HepG2 (cell line): ENCODE data around the gene ZFR2.

Experiments used
- NFKB2 ChIP-seq: sonication (generic); formaldehyde crosslinking; IDR thresholded peaks from 2 replicates; pipeline ENCODE4 v1.4.0; 2020; ENCODE audit warnings: missing genetic modification reagents, borderline replicate concordance
- POLR2A ChIP-seq, 2 experiments: IDR thresholded peaks; 2 replicates each; pipeline ENCODE4 v1.6.1; 2011; ENCODE audit warnings: low read depth in 2 of 2, low read length in 2 of 2, mild to moderate bottlenecking in 1 of 2, moderate library complexity in 1 of 2; ENCODE audit not compliant: insufficient read depth in 1 of 2
- POLR2AphosphoS5 ChIP-seq: IDR thresholded peaks from 2 replicates; pipeline ENCODE4 v1.6.1; 2012; ENCODE audit warnings: low read depth, low read length
- SUZ12 ChIP-seq: fragments of 150-350 bp; IDR thresholded peaks from 2 replicates; pipeline ENCODE4 v1.6.1; 2014; ENCODE audit warnings: low read depth, low read length
- ZNF260 ChIP-seq: sonication (generic); formaldehyde crosslinking; IDR thresholded peaks from 2 replicates; pipeline ENCODE4 v1.4.0; 2020; ENCODE audit warnings: missing genetic modification reagents, low read depth, mild to moderate bottlenecking, borderline replicate concordance
- ZNF333 ChIP-seq: sonication (generic); formaldehyde crosslinking; IDR thresholded peaks from 2 replicates; pipeline ENCODE4 v1.4.0; 2020; ENCODE audit warnings: mild to moderate bottlenecking, missing genetic modification reagents, borderline replicate concordance
- TF ChIP-seq, protein P1 (sequence below): IDR thresholded peaks from 2 replicates; pipeline ENCODE4 v1.6.1; 2016; ENCODE audit warnings: low read depth, control low read depth
- TF ChIP-seq, protein P2 (sequence below): sonication (generic); formaldehyde crosslinking; IDR thresholded peaks from 2 replicates; pipeline ENCODE4 v1.5.0; 2020; ENCODE audit warnings: mild to moderate bottlenecking, missing genetic modification reagents, moderate library complexity
- TF ChIP-seq, protein P3 (sequence below): sonication (generic); formaldehyde crosslinking; IDR thresholded peaks from 2 replicates; pipeline ENCODE4 v1.8.1; 2023; ENCODE audit warnings: mild to moderate bottlenecking, moderate library complexity, missing genetic modification reagents

DNA sequence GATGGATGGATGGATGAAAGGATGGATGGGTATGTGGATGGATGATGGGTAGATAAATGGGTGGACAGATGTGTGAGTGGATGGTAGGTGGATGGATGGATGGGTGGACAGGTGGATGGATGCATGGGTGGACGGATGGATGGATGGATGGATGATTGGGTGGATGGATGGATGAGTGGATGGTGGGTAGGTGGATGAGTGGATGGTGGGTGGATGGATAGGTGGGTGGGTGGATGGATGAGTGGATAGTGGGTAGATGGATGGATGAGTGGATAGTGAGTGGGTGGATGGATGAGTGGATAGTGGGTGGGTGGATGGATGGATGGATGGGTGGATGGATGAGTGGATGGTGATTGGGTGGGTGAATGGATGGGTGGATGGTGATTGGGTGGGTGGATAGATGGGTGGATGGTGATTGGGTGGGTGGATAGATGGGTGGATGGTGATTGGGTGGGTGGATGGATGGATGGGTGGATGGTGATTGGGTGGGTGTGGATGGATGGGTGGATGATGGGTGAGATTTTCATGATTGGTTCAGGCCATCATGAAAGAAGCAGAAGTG lies 92.3 kb downstream of the ZFR2 start:
- TF ChIP-seq, protein P1, sequence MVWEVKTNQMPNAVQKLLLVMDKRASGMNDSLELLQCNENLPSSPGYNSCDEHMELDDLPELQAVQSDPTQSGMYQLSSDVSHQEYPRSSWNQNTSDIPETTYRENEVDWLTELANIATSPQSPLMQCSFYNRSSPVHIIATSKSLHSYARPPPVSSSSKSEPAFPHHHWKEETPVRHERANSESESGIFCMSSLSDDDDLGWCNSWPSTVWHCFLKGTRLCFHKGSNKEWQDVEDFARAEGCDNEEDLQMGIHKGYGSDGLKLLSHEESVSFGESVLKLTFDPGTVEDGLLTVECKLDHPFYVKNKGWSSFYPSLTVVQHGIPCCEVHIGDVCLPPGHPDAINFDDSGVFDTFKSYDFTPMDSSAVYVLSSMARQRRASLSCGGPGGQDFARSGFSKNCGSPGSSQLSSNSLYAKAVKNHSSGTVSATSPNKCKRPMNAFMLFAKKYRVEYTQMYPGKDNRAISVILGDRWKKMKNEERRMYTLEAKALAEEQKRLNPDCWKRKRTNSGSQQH (CRISPR knock-in tag): no peak
- TF ChIP-seq, protein P2, sequence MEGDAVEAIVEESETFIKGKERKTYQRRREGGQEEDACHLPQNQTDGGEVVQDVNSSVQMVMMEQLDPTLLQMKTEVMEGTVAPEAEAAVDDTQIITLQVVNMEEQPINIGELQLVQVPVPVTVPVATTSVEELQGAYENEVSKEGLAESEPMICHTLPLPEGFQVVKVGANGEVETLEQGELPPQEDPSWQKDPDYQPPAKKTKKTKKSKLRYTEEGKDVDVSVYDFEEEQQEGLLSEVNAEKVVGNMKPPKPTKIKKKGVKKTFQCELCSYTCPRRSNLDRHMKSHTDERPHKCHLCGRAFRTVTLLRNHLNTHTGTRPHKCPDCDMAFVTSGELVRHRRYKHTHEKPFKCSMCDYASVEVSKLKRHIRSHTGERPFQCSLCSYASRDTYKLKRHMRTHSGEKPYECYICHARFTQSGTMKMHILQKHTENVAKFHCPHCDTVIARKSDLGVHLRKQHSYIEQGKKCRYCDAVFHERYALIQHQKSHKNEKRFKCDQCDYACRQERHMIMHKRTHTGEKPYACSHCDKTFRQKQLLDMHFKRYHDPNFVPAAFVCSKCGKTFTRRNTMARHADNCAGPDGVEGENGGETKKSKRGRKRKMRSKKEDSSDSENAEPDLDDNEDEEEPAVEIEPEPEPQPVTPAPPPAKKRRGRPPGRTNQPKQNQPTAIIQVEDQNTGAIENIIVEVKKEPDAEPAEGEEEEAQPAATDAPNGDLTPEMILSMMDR (CRISPR knock-in tag): no peak
- no peak for TF ChIP-seq NFKB2
- no peak for TF ChIP-seq SUZ12
- TF ChIP-seq ZNF260: no peak
- TF ChIP-seq POLR2AphosphoS5: no peak
- no peak for TF ChIP-seq POLR2A (IDR thresholded peaks at IDR 0.05; ENCODE audit: insufficient read depth in 1 of 2, low read depth in 2 of 2, low read length in 2 of 2)
- TF ChIP-seq, protein P3, sequence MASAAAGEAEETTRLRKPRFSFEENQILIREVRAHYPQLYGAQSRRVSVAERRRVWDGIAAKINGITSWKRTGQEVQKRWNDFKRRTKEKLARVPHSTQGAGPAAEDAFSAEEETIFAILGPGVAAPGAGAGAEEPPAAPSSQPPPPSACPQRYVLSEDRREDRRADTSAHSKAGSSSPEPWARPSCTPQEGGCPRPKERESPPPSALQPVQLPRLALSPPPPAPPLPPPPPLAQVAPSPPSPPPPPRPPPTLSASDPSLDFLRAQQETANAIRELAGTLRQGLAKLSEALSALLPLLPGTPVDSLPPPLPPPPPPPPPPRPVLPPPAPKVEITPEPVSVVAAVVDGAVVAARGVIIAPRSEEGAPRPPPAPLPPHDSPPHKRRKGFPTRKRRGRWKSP (CRISPR knock-in tag): no peak
- no peak for TF ChIP-seq ZNF333 (CRISPR knock-in tag)
